K562 (cell line): ENCODE data around the gene COQ4. TPM values are rescaled to one million over a fixed set of nuclear protein-coding genes. Genes with fewer than 3 reads are reported as not detected.

Experiments
- CBFB ChIP-seq: sonication (generic); formaldehyde crosslinking; IDR thresholded peaks from 2 replicates; pipeline ENCODE4 v1.4.0; 2020; ENCODE audit warnings: mild to moderate bottlenecking, missing genetic modification reagents
- CBX2 ChIP-seq: fragments of 200-600 bp; sonication (generic); IDR thresholded peaks from one replicate; pipeline ENCODE4 v1.6.1; 2012; ENCODE audit warnings: mild to moderate bottlenecking, low read length, inconsistent platforms; ENCODE audit not compliant: insufficient read depth, poor library complexity, severe bottlenecking
- CTCFL ChIP-seq: IDR thresholded peaks from 2 replicates; pipeline ENCODE4 v1.6.1; 2011; ENCODE audit warnings: borderline replicate concordance, low read depth, mild to moderate bottlenecking, moderate library complexity, low read length; ENCODE audit not compliant: insufficient read depth, poor library complexity, severe bottlenecking
- GATA2 ChIP-seq: sonication (generic); formaldehyde crosslinking; IDR thresholded peaks from 2 replicates; pipeline ENCODE4 v1.4.0; 2020; ENCODE audit warnings: mild to moderate bottlenecking, missing genetic modification reagents
- GTF2A2 ChIP-seq: IDR thresholded peaks from 2 replicates; pipeline ENCODE4 v1.6.1; 2016; ENCODE audit warnings: mild to moderate bottlenecking, missing genetic modification characterization, missing compliant biosample characterization
- HDAC1 ChIP-seq, 2 experiments: fragments of 450-650 bp; IDR thresholded peaks; 2 replicates each; pipeline ENCODE4 v1.6.1; 2016 to 2017; ENCODE audit warnings: inconsistent platforms in 1 of 2, mild to moderate bottlenecking in 1 of 2, moderate library complexity in 1 of 2
- KAT2B ChIP-seq: IDR thresholded peaks from one replicate; pipeline ENCODE4 v1.6.1; 2012; ENCODE audit warnings: low read depth, mild to moderate bottlenecking, control low read depth, inconsistent platforms, low read length, moderate library complexity
- MEIS2 ChIP-seq: fragments of 450-650 bp; IDR thresholded peaks from 2 replicates; pipeline ENCODE4 v1.6.1; 2014; ENCODE audit warnings: mild to moderate bottlenecking; ENCODE audit not compliant: partially characterized antibody
- NR2C2 ChIP-seq, 2 experiments: fragments of 200-800 bp in 1 of 2; sonication (Bioruptor generic) in 1 of 2; sonication (generic) in 1 of 2; formaldehyde crosslinking in 1 of 2; IDR thresholded peaks; 2 replicates each; pipeline versions ENCODE4 v1.6.1 to v1.8.0; 2016 to 2022; ENCODE audit warnings: mild to moderate bottlenecking in 1 of 2, missing compliant biosample characterization in 1 of 2, missing genetic modification characterization in 1 of 2, missing genetic modification reagents in 1 of 2
- PCBP1 ChIP-seq: fragments of 200-400 bp; formaldehyde crosslinking; IDR thresholded peaks from 2 replicates; pipeline ENCODE4 v1.6.1; 2018; ENCODE audit warnings: mild to moderate bottlenecking, low read depth, low read length; ENCODE audit not compliant: poor library complexity, severe bottlenecking
- POLR2A ChIP-seq: fragments of 450-650 bp; conservative IDR thresholded peaks from 2 replicates; pipeline ENCODE4 v1.6.1; 2016
- RAD51 ChIP-seq: fragments of 450-650 bp; IDR thresholded peaks from 2 replicates; pipeline ENCODE4 v1.7.1; 2016; ENCODE audit warnings: low read depth, mild to moderate bottlenecking, borderline replicate concordance
- SAFB ChIP-seq: fragments of 200-400 bp; formaldehyde crosslinking; IDR thresholded peaks from 2 replicates; pipeline ENCODE4 v1.6.1; 2017; ENCODE audit warnings: low read depth, low read length, borderline replicate concordance
- polyA plus RNA-seq, 8 experiments: library from polyadenylated mRNA; depleted of rRNA in 4 of 8; stranded (reverse) in 5 of 8; unstranded in 3 of 8; fragments of >200 nt; fragmentation: Nextera tagmentation in 2 of 8; fragmentation: Illumina TruSeq in 1 of 8; extraction: Ambion mirVana in 2 of 8; extraction: Trizol in 1 of 8; gene quantifications; 2 replicates each; pipeline versions ENCODE4 v1.2.1 to v1.2.3, GENCODE V29; 2011 to 2014; ENCODE audit warnings: inconsistent platforms in 1 of 8, missing spikeins in 1 of 8
- total RNA-seq, 7 experiments: library from RNA; depleted of rRNA in 6 of 7; stranded (reverse); fragments of >200 nt in 6 of 7; fragmentation: Illumina TruSeq in 2 of 7; extraction: Trizol in 2 of 7; gene quantifications; 2 replicates each; pipeline versions ENCODE4 v1.2.1 to v1.2.3, GENCODE V29; 2011 to 2021; ENCODE audit warnings: low replicate concordance in 1 of 7
- TF ChIP-seq, protein P1 (sequence below): sonication (generic); formaldehyde crosslinking; IDR thresholded peaks from 2 replicates; pipeline ENCODE4 v1.8.1; 2022; ENCODE audit warnings: missing genetic modification reagents
- TF ChIP-seq, protein P2 (sequence below): fragments of 250-450 bp; sonication (Bioruptor Pico); IDR thresholded peaks from 2 replicates; pipeline ENCODE4 v1.5.0; 2021
- TF ChIP-seq, protein P3 (sequence below): sonication (generic); formaldehyde crosslinking; IDR thresholded peaks from 2 replicates; pipeline ENCODE4 v1.8.1; 2023; ENCODE audit warnings: mild to moderate bottlenecking, missing genetic modification reagents
- TF ChIP-seq, protein P4 (sequence below): fragments of 250-450 bp; sonication (Bioruptor Pico); IDR thresholded peaks from 2 replicates; pipeline ENCODE4 v1.5.0; 2022; ENCODE audit warnings: mild to moderate bottlenecking

COQ4 gene
- total and polyA plus RNA-seq, 9 of the 15 experiments (the other 6 are each of a cell fraction or from before 2014, with no cell fraction given) = 9.1 to 135 (median 67.2) TPM

GRCh38 chr9:128340691-128341434 is 18.2 kb downstream of the COQ4 start (continued):
- TF ChIP-seq KAT2B (no peak), CTCFL (no peak), MEIS2 (no peak), RAD51 (no peak), CBX2 (no peak), NR2C2 (CRISPR knock-in tag; IDR thresholded peaks at IDR 0.05) (no peak), NR2C2 (tag; IDR thresholded peaks at IDR 0.05) (no peak), SAFB (no peak), GATA2 (CRISPR knock-in tag) (no peak), GTF2A2 (tag) (no peak), PCBP1 (peak; percentile 17), POLR2A (no peak), CBFB (CRISPR knock-in tag) (no peak), HDAC1 (IDR thresholded peaks at IDR 0.05) (peak in 1 of 2 experiments; percentile 60; a peak in 2 of 4 replicates)
- TF ChIP-seq, protein P1, sequence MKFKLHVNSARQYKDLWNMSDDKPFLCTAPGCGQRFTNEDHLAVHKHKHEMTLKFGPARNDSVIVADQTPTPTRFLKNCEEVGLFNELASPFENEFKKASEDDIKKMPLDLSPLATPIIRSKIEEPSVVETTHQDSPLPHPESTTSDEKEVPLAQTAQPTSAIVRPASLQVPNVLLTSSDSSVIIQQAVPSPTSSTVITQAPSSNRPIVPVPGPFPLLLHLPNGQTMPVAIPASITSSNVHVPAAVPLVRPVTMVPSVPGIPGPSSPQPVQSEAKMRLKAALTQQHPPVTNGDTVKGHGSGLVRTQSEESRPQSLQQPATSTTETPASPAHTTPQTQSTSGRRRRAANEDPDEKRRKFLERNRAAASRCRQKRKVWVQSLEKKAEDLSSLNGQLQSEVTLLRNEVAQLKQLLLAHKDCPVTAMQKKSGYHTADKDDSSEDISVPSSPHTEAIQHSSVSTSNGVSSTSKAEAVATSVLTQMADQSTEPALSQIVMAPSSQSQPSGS (CRISPR knock-in tag) = no peak
- TF ChIP-seq, protein P2, sequence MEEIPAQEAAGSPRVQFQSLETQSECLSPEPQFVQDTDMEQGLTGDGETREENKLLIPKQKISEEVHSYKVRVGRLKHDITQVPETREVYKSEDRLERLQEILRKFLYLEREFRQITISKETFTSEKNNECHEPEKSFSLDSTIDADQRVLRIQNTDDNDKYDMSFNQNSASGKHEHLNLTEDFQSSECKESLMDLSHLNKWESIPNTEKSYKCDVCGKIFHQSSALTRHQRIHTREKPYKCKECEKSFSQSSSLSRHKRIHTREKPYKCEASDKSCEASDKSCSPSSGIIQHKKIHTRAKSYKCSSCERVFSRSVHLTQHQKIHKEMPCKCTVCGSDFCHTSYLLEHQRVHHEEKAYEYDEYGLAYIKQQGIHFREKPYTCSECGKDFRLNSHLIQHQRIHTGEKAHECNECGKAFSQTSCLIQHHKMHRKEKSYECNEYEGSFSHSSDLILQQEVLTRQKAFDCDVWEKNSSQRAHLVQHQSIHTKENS = no peak
- TF ChIP-seq, protein P3, sequence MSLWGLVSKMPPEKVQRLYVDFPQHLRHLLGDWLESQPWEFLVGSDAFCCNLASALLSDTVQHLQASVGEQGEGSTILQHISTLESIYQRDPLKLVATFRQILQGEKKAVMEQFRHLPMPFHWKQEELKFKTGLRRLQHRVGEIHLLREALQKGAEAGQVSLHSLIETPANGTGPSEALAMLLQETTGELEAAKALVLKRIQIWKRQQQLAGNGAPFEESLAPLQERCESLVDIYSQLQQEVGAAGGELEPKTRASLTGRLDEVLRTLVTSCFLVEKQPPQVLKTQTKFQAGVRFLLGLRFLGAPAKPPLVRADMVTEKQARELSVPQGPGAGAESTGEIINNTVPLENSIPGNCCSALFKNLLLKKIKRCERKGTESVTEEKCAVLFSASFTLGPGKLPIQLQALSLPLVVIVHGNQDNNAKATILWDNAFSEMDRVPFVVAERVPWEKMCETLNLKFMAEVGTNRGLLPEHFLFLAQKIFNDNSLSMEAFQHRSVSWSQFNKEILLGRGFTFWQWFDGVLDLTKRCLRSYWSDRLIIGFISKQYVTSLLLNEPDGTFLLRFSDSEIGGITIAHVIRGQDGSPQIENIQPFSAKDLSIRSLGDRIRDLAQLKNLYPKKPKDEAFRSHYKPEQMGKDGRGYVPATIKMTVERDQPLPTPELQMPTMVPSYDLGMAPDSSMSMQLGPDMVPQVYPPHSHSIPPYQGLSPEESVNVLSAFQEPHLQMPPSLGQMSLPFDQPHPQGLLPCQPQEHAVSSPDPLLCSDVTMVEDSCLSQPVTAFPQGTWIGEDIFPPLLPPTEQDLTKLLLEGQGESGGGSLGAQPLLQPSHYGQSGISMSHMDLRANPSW = no peak
- TF ChIP-seq, protein P4, sequence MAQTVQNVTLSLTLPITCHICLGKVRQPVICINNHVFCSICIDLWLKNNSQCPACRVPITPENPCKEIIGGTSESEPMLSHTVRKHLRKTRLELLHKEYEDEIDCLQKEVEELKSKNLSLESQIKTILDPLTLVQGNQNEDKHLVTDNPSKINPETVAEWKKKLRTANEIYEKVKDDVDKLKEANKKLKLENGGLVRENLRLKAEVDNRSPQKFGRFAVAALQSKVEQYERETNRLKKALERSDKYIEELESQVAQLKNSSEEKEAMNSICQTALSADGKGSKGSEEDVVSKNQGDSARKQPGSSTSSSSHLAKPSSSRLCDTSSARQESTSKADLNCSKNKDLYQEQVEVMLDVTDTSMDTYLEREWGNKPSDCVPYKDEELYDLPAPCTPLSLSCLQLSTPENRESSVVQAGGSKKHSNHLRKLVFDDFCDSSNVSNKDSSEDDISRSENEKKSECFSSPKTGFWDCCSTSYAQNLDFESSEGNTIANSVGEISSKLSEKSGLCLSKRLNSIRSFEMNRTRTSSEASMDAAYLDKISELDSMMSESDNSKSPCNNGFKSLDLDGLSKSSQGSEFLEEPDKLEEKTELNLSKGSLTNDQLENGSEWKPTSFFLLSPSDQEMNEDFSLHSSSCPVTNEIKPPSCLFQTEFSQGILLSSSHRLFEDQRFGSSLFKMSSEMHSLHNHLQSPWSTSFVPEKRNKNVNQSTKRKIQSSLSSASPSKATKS (CRISPR knock-in tag) = 0 out of 2 replicates have a peak, but pooled peaks have one; percentile 8
